GM18526 (cell line): ENCODE results near the gene XBP1.

ENCODE experiments used
- POLR2A ChIP-seq: IDR thresholded peaks from 3 replicates; pipeline ENCODE4 v1.6.1; 2011; ENCODE audit not compliant: insufficient read length; ENCODE audit errors: extremely low read depth

XBP1 gene

DNA sequence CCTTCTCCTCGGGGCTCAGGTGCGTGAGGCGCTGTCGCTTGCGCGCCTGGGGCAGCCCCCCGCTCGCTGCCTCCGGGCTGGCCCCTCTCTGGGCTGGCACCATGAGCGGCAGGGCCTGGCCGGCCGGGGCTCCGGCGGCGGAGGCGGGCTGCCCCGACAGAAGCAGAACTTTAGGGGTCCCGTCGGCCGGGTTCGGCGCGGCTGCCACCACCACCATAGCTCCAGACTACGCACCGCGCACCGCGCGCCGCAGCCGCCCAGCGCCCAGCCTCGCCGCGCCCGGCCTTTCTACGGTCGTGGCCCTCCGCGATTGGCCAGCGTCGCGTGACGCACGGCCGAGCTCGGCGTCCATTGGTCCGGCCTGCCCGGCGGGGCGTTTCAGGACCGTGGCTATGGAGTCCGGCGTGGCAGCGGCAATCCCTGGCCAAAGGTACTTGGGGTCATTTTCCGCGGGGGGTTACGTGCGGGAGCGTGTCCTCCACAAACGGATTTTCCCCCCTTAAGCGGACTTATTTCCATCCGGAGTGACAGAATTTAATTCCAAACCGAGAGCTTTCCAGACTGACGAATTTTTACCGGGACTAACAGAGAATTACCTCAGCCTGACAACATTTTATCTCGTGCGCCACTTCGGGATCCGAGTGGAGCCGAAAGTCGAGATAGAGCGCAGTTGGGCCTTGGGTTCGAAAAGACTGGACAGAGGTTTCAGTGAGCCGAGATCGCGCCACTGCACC, at the start of gene XBP1:
TSS of gene XBP1 (minus strand) at position 262 of the 734 bp plus-strand sequence.
- peak; percentile 97 for TF ChIP-seq POLR2A

DNA sequence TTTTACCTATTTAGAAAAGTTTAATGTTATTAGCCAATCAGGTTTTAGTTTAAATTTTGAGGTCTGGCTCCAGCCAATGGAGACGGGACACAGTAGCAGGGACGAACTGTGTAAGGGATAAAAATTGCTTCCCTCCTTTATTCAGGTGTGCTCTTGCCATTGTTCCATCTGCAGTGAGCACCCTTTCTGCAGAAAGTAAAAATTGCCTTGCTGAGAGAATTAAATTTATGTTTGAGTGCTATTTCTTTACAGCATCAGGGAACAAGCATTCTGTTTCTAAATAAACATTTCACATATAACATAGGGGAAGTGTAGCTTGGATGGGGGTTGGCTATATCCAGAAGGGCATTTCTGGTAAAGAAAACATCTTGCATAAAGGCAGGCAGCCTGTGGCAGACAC, 46.6 kb upstream of the XBP1 start:
- no peak for TF ChIP-seq POLR2A

DNA sequence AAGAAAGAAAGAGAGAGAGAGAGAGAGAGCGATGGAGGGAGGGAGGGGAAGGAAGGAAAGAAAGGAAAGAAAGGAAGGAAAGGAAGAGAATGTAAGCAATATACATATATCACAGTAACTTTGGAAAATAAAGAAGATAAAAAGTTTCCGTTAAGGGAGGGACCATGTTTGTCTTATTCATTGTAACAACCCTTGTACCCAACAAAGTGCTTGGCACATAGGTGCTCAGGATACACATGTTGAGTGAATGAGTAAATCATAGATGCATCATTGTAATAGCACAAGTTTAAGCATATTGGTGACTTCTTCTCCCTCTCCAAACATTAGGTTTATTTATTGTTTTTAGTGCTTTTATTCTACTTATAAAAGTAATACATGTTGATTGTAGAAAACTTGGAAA, 43.3 kb upstream of the XBP1 start:
- TF ChIP-seq POLR2A: no peak

DNA sequence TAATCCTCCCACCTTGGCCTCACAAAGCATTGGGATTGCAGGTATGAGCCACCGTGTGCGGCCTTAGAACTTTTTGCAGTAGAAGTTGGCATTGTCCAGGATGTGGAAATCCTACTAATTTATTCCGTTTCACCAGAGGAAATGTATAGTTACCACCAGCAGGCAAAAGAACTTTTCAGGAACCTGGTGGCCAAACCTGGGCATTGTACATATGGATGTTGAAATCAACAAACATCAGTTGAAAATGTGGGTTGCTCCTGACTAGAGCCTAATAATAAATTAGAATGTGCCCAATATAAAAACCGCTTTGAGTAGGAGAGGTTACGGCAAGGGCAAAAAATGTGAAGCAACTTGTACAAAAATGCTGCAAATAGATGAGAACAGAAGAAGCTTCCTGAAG, 40.7 kb upstream of the XBP1 start:
- no peak for TF ChIP-seq POLR2A

DNA sequence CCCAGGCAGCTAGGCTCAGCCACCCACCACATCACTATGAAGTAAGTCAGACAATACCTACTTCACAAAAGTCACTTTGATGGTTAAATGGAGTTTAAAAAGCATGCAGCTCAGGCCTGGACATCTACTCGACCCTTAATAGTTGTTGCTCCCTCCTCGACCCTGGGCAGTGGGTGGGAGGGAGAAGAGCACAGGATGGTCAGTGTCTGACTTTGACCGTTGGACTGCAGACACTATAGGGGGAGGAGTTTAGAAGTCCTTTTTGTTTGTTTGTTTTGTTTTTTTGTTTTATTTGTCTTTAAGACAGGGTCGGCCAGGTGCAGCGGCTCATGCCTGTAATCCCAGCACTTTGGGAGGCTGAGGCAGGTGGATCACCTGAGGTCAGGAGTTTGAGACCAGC, 38.6 kb upstream of the XBP1 start:
- no peak for TF ChIP-seq POLR2A

DNA sequence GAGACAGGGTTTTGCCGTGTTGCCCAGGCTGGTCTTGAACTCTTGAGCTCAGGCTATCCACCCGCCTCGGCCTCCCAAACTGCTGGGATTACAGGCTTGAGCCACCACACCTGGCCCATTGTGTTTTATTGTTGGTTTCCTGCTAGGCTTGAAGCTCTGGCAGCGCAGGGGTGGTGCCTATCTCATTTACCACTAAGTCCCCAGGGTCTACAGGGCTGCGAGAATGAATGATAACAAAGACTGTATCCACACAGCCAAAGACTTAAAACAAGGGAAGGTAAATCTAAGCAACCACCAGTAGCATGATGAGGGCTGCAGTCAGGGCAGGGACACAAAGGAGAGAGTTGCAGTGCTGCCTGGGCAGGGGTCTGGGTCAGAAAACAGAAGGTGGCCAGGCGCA, 37.3 kb upstream of the XBP1 start:
- TF ChIP-seq POLR2A: no peak

DNA sequence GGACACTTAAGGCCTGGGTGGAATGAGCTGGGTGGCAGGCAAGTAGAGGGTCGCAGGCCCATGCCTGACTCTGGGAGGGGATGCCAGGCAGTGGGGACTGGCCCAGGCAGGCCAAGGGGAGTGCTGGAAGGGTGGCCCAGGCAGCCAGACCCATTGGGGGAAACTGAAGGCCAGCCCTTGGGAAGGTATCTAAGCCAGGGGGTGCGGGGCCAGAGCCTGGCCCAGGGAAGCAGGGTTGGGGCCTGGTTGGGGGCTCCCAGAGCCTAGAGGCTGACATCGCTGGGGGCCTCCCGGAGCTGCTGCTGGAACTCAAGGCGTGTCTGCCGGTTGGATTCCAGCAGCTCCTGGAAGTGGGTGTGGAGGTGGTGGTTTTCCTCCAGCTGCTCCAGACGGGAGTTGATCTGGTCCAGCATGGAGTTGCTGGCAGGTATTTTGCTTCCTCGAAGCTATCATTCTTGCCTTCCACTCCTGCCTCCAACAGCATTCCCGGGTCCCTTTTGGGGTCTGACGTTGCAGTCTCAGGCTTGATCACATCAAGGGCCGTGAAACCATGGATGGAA, 35.3 kb upstream of the XBP1 start:
- no peak for TF ChIP-seq POLR2A

DNA sequence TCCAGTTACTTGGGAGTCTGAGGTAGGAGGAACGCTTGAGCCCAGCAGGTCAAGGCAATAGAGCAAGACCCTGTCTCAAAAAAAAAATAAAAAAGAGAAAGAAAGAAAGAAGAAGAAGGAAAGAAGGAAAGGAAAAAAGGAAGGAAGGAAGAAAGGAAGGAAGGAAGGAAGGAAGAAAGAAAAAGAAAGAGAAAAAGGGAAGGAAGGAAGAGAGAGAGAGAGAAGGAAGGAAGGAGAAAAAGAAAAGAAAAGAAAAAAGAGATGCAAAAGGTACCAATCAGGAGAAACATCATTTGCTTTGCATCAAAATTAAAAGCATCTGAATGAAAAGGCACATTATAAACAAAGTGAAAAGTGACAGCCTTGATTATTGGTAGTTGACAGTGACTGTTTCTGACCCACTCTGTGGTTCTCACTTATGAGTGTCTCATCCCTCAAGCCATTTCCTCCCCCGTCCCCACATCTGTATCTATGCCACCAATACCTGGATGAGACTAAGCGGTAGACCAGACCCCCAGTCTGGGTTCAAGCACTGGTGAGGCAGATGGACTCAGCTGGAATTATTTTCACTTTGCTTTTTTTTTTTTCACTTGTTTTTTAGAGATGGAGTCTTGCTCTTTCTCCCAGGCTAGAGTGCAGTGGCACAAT, 33.0 kb upstream of the XBP1 start:
- TF ChIP-seq POLR2A: no peak

DNA sequence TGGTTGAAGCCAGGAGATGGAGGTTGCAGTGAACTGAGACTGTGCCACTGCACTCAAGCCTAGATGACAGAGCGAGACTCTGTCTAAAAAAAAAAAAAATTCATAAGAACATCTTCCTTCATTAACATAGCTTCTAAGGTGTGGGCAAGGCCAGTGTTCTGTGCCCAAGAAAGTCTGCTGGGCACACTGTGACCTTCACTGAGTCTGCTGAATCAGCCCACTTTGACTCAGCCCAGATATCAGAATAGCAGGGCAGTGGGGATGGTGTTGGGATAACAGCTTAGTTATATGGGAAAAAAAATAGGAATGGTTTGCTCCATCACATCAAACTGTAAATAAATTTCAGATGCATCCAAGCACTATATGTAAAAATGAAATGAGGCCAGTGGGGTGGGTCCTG, 32.4 kb upstream of the XBP1 start:
- TF ChIP-seq POLR2A: no peak

DNA sequence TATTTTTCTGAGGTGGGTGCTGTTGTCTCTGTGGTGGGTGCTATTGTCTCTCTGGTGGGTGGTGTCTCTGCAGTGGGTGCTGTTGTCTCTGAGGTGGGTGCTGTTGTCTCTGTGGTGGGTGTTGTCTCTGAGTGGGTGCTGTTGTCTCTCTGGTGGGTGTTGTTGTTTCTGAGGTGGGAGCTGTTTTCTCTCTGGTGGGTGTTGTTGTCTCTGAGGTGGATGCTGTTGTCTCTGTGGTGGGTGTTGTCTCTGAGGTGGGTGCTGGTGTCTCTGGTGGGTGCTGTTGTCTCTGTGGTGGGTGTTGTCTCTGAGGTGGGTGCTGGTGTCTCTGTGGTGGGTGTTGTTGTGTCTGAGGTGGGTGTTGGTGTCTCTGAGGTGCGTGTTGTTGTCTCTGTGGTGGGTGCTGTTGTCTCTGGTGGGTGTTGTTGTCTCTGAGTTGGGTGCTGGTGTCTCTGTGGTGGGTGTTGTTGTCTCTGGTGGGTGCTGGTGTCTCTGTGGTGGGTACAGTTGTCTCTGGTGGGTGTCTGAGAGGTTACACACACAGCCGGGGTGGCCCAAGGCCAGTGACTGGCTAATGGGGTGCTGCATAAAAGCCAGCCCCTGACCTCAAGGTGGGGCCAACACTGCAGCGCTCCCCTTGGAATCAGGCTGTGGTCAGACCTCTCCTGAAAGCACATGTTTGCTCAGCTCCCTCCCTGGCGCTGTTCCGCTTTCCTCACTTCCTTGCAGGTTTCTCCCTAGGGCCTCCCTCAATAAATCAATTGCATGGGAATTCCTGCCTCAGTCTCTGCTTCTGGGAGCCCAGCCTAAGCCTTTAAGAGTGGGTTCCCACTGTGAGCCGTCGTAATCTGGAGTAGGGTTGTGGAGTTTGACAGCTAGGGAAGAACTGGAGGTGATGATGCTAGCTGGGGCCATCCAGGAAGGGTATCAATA, 31.0 kb upstream of the XBP1 start:
- no peak for TF ChIP-seq POLR2A

DNA sequence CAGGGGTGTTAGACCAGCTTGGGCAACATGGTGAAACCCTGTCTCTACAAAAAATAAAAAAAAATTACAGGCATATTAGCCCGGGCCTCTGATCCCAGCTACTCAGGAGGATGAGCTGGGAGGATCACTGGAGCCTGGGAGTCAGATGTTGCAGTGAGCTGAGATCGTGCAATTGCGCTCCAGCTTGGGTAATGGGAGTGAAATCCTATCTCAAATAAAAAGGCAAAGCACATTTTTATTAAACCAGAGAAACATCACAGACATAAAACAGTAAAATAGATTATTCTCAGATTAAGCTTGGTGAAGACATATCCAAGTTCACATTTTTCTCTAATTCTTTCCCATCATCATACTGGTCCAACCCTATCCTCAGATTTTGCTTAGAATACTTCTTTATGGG, 30.1 kb upstream of the XBP1 start:
- no peak for TF ChIP-seq POLR2A

DNA sequence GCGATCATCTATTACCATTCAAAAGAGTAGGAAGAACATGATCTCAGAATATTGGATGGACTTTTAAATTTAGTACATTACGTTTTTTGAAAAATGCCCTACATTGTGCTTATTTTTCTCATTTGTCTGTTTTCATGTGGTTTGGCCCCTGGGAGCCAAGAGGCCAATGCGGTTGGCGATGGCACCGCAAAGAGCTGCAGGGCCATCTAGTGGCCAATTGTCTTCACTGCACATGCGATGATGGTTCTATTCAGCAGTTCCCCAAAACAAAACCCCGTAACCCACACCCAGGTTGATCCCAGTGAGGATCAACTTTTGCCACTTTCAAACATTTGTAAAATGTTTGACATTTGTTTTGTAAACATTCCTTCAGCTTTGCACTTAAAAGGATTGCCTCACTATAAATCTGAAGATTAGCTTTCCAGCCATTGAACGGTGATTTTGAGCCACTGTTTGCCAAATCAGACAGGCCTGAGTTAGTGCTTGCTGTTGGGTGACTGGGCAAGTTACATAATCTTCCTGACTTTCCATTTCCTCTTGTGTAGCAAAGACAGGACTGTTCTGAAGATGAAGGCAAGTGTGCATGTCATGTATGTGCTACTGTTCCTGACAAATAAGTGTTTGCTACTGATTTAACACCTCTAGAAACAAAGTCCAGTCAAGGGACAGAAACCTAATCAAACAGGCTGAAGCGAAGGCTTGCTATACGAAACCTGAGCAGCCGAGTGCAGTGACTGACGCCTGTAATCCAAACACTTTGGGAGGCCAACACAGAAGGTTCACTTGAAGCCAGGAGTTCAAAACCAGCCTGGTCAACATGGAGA, 29.2 kb upstream of the XBP1 start:
- TF ChIP-seq POLR2A: no peak

DNA sequence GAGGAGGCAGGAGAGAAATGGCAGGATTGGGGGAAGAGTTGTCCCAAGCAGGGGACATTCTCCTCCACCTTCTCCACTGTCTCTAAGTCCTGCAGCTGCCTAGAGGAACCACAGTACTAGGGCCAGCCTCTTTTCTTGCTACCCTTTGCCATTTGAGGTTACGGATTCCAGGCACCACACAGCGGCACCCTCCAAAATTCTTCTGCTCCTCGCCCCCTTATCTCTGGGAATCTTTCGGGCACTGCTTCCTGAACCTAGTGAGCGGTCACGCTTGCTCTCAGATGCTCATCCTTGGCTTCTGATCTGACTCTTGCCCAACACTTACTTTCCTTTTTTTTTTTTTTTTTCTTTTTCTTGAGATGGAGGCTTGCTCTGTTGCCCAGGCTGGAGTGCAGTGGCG, 26.6 kb upstream of the XBP1 start:
- no peak for TF ChIP-seq POLR2A

DNA sequence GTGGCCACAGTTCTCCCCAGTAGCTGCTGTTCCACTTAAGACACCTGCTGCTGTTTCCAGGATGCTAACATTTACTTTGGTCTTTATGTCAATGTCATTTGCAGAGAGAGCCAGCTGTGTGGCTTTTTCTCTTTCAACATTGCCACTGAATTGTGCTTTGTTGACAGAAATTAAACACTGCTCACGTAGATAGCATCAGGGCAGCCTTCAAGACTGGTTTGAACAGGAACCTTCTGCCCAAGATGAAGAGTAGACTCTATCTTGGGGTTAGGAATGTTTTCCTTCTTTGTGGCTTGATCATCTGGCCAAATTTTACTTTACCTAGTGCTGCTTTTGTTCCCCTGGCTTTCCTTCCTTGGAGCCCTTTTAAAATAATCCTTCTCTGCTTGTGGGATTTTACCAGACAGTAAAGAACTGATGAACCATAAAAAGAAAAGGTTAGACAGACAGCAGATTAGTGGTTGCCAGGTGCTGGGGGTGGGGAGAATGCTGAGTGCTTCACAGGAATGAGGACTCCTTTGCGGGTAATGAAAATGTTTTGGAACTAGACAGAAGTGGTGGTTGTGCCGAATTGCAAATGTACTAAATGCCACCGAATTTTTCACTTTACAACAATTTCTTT, 22.7 kb upstream of the XBP1 start:
- no peak for TF ChIP-seq POLR2A
